Nucleus accumbens (tissue), 56 donors: Measurements from ENCODE around the gene HAPLN2.

Experiments used
- DNase-seq, 56 donors: peaks; one replicate each; lab custom pipeline; 2025; lab: John Stamatoyannopoulos, UW

Gene HAPLN2

GRCh38 chr1:156643049-156643777 is 24.0 kb downstream of the HAPLN2 start:
- peak in 2 of 56 donors; percentile 28 to 29 for DNase-seq

GRCh38 chr1:156643778-156644092 is 24.5 kb downstream of the HAPLN2 start:
- DNase-seq, result peak in 1 of 56 donors; percentile 24

GRCh38 chr1:156644146-156644545 is 24.9 kb downstream of the HAPLN2 start:
- peak in 1 of 56 donors; percentile 17 for DNase-seq

GRCh38 chr1:156644640-156645039 is 25.4 kb downstream of the HAPLN2 start:
- DNase-seq, result no peak

- peak in 26 of 56 donors; percentile 8 to 67 (median 35) for DNase-seq
Observed at GRCh38 chr1:156645056-156645455, 25.8 kb downstream of the HAPLN2 start.

GRCh38 chr1:156645666-156646065 is 26.5 kb downstream of the HAPLN2 start:
- no peak for DNase-seq

GRCh38 chr1:156646738-156647211 is 27.6 kb downstream of the HAPLN2 start:
- no peak for DNase-seq

GRCh38 chr1:156647351-156647750 is 28.1 kb downstream of the HAPLN2 start:
- no peak for DNase-seq

- no peak for DNase-seq
Observed at GRCh38 chr1:156648496-156648895, 29.3 kb downstream of the HAPLN2 start.

GRCh38 chr1:156648951-156649350 is 29.7 kb downstream of the HAPLN2 start:
- no peak for DNase-seq

GRCh38 chr1:156652131-156652991 is 33.1 kb downstream of the HAPLN2 start:
- DNase-seq, result no peak

- DNase-seq, result no peak
Observed at GRCh38 chr1:156652992-156653355, 33.8 kb downstream of the HAPLN2 start.

GRCh38 chr1:156654700-156655099 is 35.5 kb downstream of the HAPLN2 start:
- no peak for DNase-seq

GRCh38 chr1:156655151-156655903 is 36.1 kb downstream of the HAPLN2 start:
- no peak for DNase-seq

GRCh38 chr1:156655904-156656516 is 36.8 kb downstream of the HAPLN2 start:
- no peak for DNase-seq

GRCh38 chr1:156656806-156657740 is 37.9 kb downstream of the HAPLN2 start:
- DNase-seq, result peak in 51 of 56 donors; percentile 21 to 87 (median 67)

- no peak for DNase-seq
Observed at GRCh38 chr1:156657741-156658319, 38.6 kb downstream of the HAPLN2 start.

- DNase-seq, result no peak
Observed at GRCh38 chr1:156658496-156658895, 39.3 kb downstream of the HAPLN2 start.

GRCh38 chr1:156658945-156659574 is 39.8 kb downstream of the HAPLN2 start:
- DNase-seq, result no peak
